GM18867 (cell line): Measurements from ENCODE around the gene PKN2.

ENCODE experiments used
- ATAC-seq: cut with Tn5 transposase; IDR thresholded peaks from one replicate; pipeline ENCODE4 v1.9.1; 2021; ENCODE audit warnings: mild to moderate bottlenecking, moderate library complexity; ENCODE audit not compliant: unreplicated experiment

PKN2 gene

GRCh38 chr1:88731475-88732269 is 47.6 kb downstream of the PKN2 start:
- ATAC-seq, result no peak

GRCh38 chr1:88735382-88735781 is 51.3 kb downstream of the PKN2 start:
- ATAC-seq, result no peak

GRCh38 chr1:88735909-88736308 is 51.8 kb downstream of the PKN2 start:
- ATAC-seq, result no peak

GRCh38 chr1:88736633-88737248 is 52.7 kb downstream of the PKN2 start:
- ATAC-seq, result no peak

GRCh38 chr1:88737338-88737927 is 53.4 kb downstream of the PKN2 start:
- ATAC-seq, result no peak

GRCh38 chr1:88740784-88741183 is 56.7 kb downstream of the PKN2 start:
- ATAC-seq, result no peak

GRCh38 chr1:88741413-88741812 is 57.3 kb downstream of the PKN2 start:
- no peak for ATAC-seq

GRCh38 chr1:88742531-88742930 is 58.5 kb downstream of the PKN2 start:
- ATAC-seq, result no peak

- no peak for ATAC-seq
These were observed 60.1 kb downstream of the PKN2 start for GRCh38 chr1:88744142-88744541.

- ATAC-seq, result no peak
These were observed 62.8 kb downstream of the PKN2 start for GRCh38 chr1:88746916-88747315.

GRCh38 chr1:88751714-88752113 is 67.6 kb downstream of the PKN2 start:
- no peak for ATAC-seq

GRCh38 chr1:88753506-88753905 is 69.4 kb downstream of the PKN2 start:
- no peak for ATAC-seq

GRCh38 chr1:88763649-88764406 is 79.8 kb downstream of the PKN2 start:
- no peak for ATAC-seq

GRCh38 chr1:88768187-88768586 is 84.1 kb downstream of the PKN2 start:
- ATAC-seq, result no peak

- no peak for ATAC-seq
These were observed 84.7 kb downstream of the PKN2 start for GRCh38 chr1:88768816-88769215.

GRCh38 chr1:88773540-88774150 is 89.6 kb downstream of the PKN2 start:
- no peak for ATAC-seq

GRCh38 chr1:88774151-88774556 is 90.1 kb downstream of the PKN2 start:
- ATAC-seq, result no peak

- ATAC-seq, result no peak
These were observed 93.6 kb downstream of the PKN2 start for GRCh38 chr1:88777604-88778149.

GRCh38 chr1:88779880-88780279 is 95.8 kb downstream of the PKN2 start:
- no peak for ATAC-seq

- ATAC-seq, result no peak
These were observed 96.4 kb downstream of the PKN2 start for GRCh38 chr1:88780485-88780884.

GRCh38 chr1:88783145-88783544 is 99.1 kb downstream of the PKN2 start:
- ATAC-seq, result no peak
